NCI-H2196 treated with DMSO at 0.1 percent for 48 hours (cell line): ENCODE measurements around the gene MGAT5.
"Not testable (repeated sequence)": the region's sequence is repeated elsewhere in the genome, so short reads cannot be mapped to it uniquely, and the experiment has no call there.

Experiments used
- DNase-seq: peaks from one replicate; lab custom pipeline; 2025; ENCODE audit not compliant: unreplicated experiment; lab: John Stamatoyannopoulos, UW

The MGAT5 gene

GRCh38 chr2:134276381-134277172 is 22.7 kb downstream of the MGAT5 start:
- no peak for DNase-seq

DNA sequence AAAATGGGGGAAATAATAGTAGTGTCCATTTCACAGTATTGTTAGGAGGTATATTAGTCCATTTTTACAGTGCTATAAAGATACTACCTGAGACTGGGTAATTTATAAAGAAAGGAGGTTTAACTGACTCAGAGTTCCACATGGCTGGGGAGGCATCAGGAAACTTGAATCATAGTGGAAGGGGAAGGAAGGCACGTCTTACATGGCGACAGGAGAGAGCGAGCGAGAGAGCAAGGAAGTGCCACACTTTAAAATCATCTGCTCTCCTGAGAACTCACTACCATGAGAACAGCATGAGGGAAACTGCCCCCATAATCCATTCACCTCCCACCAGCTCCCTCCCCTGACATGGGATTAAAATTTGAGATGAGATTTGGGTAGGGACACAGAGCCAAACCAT is 23.4 kb downstream of the MGAT5 start:
- no peak for DNase-seq

- DNase-seq, result no peak
Measured at GRCh38 chr2:134278553-134278952, 24.7 kb downstream of the MGAT5 start.

DNA sequence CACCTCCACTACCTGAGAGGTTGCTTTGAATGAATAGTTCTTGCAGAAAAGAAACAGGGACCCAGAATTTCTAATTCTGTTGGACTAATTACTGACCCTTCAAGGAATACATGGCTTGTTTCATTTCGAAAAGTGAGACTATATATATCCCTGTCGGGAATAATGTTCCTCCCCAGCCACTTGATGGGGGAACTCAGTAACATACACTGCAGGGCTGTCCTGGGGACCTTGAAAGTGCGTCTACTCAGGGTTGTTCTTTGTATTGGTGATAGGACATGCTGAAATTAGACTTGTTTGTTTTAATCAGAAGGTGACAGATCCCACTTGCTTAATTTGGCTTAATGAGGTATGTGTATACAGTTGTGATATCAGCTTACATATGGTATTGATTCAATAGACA is 25.5 kb downstream of the MGAT5 start:
- DNase-seq, result no peak

DNA sequence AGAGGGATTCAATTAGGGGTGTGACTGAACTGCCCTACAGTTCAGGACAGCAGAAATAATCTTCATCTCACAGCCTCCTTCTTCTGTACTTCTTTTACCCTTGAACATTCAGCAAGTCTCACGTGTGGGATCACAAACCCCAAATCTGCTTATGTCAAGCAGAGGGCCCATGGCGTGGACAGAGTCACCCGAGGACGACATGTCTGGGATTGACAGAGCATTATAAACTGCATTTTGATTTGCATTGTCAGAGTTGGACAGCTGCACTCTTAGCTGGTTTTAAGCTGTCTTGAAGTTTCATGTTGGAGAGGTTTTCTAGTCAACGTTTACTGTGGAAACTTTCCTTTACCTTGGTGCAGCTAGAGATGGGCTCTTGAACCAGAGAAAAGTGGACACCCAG is 26.4 kb downstream of the MGAT5 start:
- DNase-seq, result no peak

DNA sequence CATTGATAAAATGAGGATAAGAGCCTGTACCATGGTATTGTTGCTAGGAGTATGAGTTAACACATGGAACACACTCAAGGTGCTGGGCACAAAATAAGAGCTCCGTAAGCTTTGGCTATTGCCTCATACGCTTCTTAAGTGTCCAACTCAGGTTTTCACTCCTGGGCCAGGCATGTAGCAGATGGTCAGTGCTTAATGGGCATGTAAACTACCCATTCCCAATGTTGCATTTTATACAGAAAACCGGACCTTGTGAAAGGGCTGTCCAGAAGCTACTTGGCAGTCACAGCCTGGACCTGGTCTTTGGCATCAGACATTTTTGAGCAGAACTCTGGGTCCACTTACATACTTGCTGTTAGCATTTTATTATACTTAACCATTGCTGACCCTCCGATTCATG is 26.9 kb downstream of the MGAT5 start:
- DNase-seq, result no peak

DNA sequence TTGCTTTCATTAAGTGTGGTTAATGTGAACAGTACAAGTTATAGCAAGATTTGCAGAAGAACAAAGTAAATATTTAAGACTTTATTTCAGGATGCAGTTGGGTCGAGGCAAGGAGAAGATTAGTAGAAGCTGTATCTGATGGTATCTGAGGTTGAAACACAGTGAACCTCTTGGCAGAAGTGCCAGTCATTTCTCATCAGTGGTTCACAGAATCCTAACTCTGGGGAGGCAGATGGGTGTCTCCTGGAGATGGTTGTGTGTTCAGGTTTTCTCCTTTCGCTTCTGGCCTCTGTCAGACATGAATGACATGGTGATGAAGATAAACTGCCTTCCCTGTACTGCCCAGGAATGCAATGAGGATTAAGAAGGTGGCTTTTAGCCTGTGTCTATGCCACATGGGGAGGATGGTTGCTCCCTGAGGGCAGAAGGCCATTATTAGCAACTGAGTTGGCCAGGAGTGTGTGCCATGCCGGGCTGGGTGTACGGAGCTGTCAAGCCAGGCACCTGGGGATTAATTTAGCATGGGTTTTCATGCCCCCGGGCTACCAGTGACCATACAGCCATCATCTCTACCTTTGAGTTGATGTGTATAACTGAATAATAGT is 28.0 kb downstream of the MGAT5 start:
- DNase-seq, result no peak

- no peak for DNase-seq
Measured at GRCh38 chr2:134282629-134283400, 28.9 kb downstream of the MGAT5 start.

DNA sequence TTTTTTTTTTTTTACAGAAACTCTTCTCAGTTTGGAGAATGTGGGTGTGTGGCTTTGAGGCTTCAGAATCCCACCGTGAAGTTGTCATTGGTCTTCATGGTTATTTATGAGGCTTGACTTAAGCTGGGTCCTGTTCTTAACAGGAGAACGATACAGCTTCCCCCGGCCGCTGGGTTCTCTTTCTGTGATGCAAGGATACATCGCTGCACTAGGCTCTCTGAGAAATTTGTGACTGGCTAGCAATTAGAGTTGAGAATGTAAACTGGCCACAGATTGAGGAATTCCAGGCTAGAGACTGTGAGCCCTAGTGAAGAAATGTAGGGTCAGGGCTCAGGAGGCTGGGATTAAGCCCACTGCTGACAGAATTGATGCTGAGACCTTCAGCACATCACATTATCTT is 29.8 kb downstream of the MGAT5 start:
- DNase-seq, result no peak

DNA sequence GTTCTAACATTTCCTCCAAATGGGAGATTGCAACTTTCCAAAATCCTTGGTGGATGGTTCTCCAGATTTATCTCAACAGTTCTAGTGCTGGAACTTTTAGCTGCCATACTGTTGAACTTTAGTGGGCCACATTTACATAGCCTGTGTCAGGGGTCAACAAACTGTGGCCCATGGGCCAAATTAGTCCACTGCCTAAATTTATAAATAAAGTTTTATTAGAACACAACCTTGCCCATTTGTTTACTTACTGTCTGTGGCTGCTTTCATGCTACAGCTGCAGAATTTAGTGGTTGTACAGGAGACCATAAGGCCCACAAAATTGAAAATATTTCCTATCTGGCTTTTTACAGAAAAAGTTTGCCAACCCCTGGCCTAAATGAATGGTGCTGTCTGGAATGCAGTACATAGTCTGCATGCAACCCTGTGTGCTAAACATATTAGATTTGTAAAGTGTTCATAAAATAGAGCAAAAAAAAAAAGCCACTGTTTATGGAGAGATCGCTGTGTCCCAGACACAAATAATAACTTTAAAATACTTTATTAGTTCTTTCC is 30.3 kb downstream of the MGAT5 start:
- no peak for DNase-seq

- no peak for DNase-seq
Measured at GRCh38 chr2:134287323-134287722, 33.5 kb downstream of the MGAT5 start.

- no peak for DNase-seq
Measured at GRCh38 chr2:134288814-134289213, 34.9 kb downstream of the MGAT5 start.

DNA sequence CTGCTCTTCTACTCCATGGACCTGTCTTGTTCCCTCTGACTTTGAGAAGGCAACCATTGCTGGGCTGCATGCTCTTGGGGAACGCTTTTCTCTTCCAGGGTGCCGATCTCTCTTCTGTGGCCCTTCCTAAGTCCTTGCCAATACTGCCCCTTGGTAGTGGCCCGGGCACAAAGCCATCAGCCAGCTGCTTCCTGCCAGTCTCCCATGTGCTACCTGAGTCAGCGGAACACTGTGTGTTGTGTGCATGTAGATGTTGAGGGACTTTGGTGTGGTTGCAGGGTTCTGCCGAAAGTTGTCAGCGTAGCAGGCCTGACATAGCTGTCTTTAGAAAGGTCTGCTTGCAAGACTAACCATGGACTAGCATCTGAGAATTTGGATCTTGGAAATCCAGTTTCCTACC is 35.4 kb downstream of the MGAT5 start:
- DNase-seq, result no peak

DNA sequence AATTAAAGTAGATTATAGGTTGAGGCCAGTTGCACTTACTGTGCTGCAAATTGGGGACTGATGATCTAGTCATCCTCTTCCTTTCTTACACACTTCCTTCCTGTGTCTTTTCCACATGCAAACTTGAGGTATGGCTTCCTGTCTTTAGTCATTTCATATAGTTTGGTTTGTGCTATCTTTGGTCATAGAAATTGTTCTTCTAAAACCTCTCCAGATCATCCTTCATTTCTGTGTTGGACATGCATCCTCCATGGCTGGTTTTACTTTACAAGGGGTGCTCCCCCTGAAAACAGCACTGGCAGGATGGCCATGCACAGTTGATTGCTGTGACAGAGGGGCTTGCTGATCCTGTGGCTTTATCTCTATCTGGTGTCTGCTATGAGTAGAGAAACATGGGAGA is 36.5 kb downstream of the MGAT5 start:
- no peak for DNase-seq

DNA sequence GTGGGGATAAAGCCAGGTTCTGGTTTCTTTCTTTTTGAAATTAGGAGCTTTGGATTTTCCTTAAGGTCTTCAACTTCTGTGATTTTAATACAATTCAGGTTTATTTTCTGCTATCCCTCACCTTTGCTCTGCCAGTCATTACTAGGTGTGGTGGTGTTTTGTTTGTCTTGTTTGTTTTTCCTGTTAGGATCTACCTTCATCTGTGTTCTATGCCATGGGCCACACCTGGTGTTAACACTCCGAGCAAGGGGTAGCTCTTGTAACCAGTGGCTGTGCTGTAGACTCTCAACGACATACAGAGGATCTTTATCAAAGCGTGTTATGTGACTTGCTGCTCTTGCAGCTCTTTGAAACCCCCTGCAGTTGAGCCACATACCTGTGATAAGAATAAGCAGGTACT is 38.6 kb downstream of the MGAT5 start:
- DNase-seq, result no peak

GRCh38 chr2:134293719-134294537 is 40.1 kb downstream of the MGAT5 start:
- DNase-seq, result no peak

- DNase-seq, result not testable (repeated sequence)
Measured at GRCh38 chr2:134294598-134294997, 40.7 kb downstream of the MGAT5 start.

DNA sequence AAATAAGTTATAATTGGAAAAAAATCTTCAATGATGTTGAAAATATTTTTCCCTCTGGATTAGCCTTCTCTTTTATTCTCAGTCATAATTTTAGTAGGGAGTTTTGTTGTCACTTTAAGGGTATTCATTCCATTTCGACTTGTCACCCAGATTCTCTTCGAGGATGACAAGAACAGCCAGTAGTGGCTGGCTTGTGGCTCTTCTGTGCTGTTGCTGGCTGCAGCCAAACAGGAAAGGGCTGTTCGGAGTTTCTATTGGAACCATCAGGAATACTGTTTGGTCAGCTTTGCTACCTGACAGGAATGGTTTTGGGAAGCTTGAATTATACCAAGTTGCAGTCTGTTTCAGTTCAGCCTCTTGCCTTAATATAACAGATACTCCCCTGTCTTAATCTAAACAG is 41.6 kb downstream of the MGAT5 start:
- DNase-seq, result no peak

GRCh38 chr2:134296301-134296700 is 42.4 kb downstream of the MGAT5 start:
- no peak for DNase-seq

GRCh38 chr2:134299334-134299733 is 45.5 kb downstream of the MGAT5 start:
- no peak for DNase-seq

GRCh38 chr2:134300585-134300984 is 46.7 kb downstream of the MGAT5 start:
- no peak for DNase-seq
